MCF 10A (cell line): ENCODE results near the gene DIAPH2. TPM values are rescaled to one million over a fixed set of nuclear protein-coding genes. Genes with fewer than 3 reads are reported as not detected.

Experiments used
- BruUV-seq: library from RNA; stranded (reverse); fragments of 400-500 nt; replicated peaks from 2 replicates; lab custom pipeline; 2021; lab: Mats Ljungman, UMichigan
- CTCF ChIA-PET: fragments of 300-600 bp; sonication (Branson Sonifier 250); formaldehyde crosslinking; extraction: SDS; loops from one replicate; lab custom pipeline; 2021; ENCODE audit warnings: antibody characterized with exemption, inconsistent platforms; lab: Yijun Ruan, JAX
- POLR2A ChIA-PET: fragments of 300-600, 350-650 bp; sonication (Branson Sonifier 250); formaldehyde crosslinking; extraction: SDS; loops from one replicate; lab custom pipeline; 2020; ENCODE audit warnings: antibody characterized with exemption, inconsistent platforms; lab: Yijun Ruan, JAX
- DNase-seq: peaks from one replicate; pipeline ENCODE4 v3.0.0-alpha.2; 2018; ENCODE audit not compliant: unreplicated experiment
- H3K27ac Mint-ChIP-seq: one replicate; pipeline ENCODE4 v1.8.0; 2022; ENCODE audit warnings: mild to moderate bottlenecking, low read depth, mixed read lengths; ENCODE audit not compliant: unreplicated experiment
- H3K27me3 Mint-ChIP-seq: one replicate; pipeline ENCODE4 v1.8.0; 2022; ENCODE audit warnings: mixed read lengths; ENCODE audit not compliant: insufficient read depth, unreplicated experiment
- H3K36me3 Mint-ChIP-seq: one replicate; pipeline ENCODE4 v1.8.0; 2022; ENCODE audit warnings: mild to moderate bottlenecking, moderate library complexity, mixed read lengths; ENCODE audit not compliant: insufficient read depth, unreplicated experiment
- H3K4me1 Mint-ChIP-seq: one replicate; pipeline ENCODE4 v1.8.0; 2022; ENCODE audit warnings: mixed read lengths; ENCODE audit not compliant: insufficient read depth, unreplicated experiment
- H3K4me3 Mint-ChIP-seq: one replicate; pipeline ENCODE4 v1.8.0; 2022; ENCODE audit warnings: mild to moderate bottlenecking, moderate library complexity, mixed read lengths; ENCODE audit not compliant: unreplicated experiment
- H3K9me3 Mint-ChIP-seq: one replicate; pipeline ENCODE4 v1.8.0; 2022; ENCODE audit warnings: mixed read lengths; ENCODE audit not compliant: unreplicated experiment
- intact Hi-C: fragments of 100-400 bp; cut with micrococcal nuclease; formaldehyde crosslinking; loops from 2 replicates; pipeline ENCODE4 v1.14.1; 2022
- total RNA-seq: library from RNA; stranded (reverse); gene quantifications from 2 replicates; pipeline ENCODE4 v1.2.3, GENCODE V29; 2022
- TF ChIP-seq, protein P1 (sequence below): fragments of 200-600 bp; IDR thresholded peaks from one replicate; pipeline ENCODE4 v1.8.0; 2022; ENCODE audit warnings: antibody characterized with exemption, mild to moderate bottlenecking; ENCODE audit not compliant: unreplicated experiment

Gene DIAPH2
- total RNA-seq, 1 experiment from 2014 or later: 17.6 TPM

DNA sequence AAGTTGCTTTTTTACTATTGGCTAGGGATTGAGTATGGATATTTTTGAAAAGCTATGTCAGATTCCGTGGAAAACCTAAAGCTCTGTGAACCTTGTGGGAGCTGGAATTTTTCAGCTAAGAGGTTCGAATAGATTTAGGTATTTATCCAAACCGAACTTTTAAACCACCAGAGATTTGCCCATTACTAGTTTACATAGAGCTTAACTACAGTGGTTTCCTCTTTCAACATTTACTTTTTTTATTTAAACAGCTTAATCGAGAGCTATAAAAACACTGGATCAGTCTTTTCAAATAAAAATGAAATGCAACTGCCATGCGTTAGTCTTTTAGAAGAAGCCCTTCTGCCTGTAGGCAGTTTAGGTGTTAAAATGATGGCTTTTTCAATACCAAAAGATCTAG lies 576.0 kb downstream of the DIAPH2 start:
- Mint-ChIP-seq H3K4me3 (no peak overlapping the region), H3K4me1 (no peaks in the 10 kb centered on the region), H3K36me3 (peaks cover 13% of the 10 kb centered on the region), H3K9me3 (no peaks in the 10 kb centered on the region), H3K27me3 (peaks cover 26% of the 10 kb centered on the region), H3K27ac (no peak overlapping the region)
- BruUV-seq: no TSS peak
- CTCF ChIA-PET: no interaction called here
- TF ChIP-seq, protein P1, sequence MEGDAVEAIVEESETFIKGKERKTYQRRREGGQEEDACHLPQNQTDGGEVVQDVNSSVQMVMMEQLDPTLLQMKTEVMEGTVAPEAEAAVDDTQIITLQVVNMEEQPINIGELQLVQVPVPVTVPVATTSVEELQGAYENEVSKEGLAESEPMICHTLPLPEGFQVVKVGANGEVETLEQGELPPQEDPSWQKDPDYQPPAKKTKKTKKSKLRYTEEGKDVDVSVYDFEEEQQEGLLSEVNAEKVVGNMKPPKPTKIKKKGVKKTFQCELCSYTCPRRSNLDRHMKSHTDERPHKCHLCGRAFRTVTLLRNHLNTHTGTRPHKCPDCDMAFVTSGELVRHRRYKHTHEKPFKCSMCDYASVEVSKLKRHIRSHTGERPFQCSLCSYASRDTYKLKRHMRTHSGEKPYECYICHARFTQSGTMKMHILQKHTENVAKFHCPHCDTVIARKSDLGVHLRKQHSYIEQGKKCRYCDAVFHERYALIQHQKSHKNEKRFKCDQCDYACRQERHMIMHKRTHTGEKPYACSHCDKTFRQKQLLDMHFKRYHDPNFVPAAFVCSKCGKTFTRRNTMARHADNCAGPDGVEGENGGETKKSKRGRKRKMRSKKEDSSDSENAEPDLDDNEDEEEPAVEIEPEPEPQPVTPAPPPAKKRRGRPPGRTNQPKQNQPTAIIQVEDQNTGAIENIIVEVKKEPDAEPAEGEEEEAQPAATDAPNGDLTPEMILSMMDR: no peak
- POLR2A ChIA-PET: no interaction called here
- DNase-seq: no peak
- intact Hi-C loops: no loop called here

DNA sequence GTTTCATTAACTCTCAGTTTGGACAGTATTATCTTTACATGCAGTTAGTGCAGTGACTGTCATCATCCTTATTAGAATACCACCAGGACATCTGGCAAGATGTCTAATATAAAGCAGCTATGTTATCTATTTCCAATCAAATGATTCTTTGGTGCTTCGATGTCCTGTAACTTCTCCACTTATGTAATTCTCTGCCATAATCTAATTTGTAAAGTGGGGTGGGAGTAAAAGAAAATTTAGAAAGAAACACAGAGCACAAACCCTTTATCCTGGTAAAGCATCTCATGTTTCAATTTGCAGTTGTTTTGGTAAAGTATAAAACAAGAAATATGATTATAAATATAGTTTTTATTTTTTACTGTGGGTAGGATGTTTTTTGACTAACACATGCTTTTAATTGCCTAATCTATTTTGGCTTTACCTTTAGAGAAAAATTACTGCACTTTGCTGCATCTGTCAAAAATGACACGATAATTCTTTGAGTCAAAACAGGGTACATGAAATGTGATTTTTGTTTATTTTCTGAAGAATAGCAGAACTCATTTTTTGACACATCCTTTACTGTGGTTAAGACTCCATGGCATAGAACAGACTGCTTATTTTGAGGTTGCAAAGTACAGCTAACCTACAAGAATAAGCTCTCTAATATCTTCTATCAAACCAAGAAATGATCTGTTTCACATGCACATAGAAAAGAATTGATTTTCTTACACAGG lies 581.9 kb downstream of the DIAPH2 start:
- no peak for DNase-seq
- Mint-ChIP-seq H3K36me3 (peaks cover 13% of the 10 kb centered on the region), H3K27ac (no peak overlapping the region), H3K9me3 (no peaks in the 10 kb centered on the region), H3K4me3 (no peak overlapping the region), H3K27me3 (peaks cover 44% of the 10 kb centered on the region), H3K4me1 (no peaks in the 10 kb centered on the region)
- CTCF ChIA-PET: interaction anchor here (0.7 kb wide), 1 partner anchor 1424 kb away, joined by 3 read pairs; no protein-coding TSS in a partner anchor
- intact Hi-C loops: no loop called here
- TF ChIP-seq, protein P1: no peak
- no TSS peak for BruUV-seq
- POLR2A ChIA-PET: interaction anchor here (0.5 kb wide), 1 partner anchor 49 kb away, joined by 3 read pairs; no protein-coding TSS in a partner anchor

DNA sequence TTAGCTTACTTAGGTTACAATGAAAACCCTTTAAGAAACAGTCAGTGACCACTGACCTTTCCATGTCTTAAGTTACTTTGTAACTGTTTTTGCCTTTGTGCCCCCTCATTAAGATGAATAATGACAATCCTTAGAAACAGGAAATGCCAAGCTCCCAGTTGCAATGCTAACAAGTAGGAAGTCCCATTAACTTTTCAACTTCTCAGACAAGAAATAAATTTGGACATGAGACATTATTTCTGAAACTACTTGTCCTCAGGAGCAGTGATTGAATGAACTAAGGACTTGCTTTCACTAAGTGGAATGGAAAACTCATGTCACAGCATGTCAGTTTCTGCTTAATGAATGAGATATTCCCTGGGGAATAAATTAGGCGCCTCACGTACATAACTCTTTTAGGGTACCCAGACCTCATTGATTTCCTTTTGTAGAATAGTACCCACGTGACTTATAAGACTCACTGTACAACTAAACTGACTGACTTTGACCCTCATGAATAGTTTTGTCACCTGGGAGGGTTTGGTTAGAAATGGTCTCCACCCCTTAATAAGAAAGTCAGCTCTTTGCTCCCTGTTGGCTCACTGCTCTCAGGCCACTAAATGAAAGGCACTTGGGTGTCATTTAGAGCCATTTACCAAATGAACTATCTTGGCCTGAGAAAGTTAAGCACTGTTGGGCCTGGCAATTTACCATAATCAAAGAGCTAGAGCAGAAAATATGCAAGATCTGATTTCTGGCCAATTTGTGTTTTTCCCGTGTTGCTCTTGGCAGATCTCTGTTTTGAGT lies 582.9 kb downstream of the DIAPH2 start:
- Mint-ChIP-seq H3K4me3 (no peak overlapping the region), H3K4me1 (no peaks in the 10 kb centered on the region), H3K27me3 (peaks cover 34% of the 10 kb centered on the region), H3K36me3 (peaks cover 6% of the 10 kb centered on the region), H3K27ac (no peak overlapping the region), H3K9me3 (no peaks in the 10 kb centered on the region)
- TF ChIP-seq, protein P1: no peak
- no peak for DNase-seq
- no TSS peak for BruUV-seq
- intact Hi-C loops: no loop called here
- ChIA-PET CTCF (interaction anchor here (0.6 kb wide), 2 partner anchors 85 to 956 kb away, joined by 3 to 4 read pairs; no protein-coding TSS in a partner anchor), POLR2A (interaction anchor here (0.5 kb wide), 1 partner anchor 48 kb away, joined by 3 read pairs; no protein-coding TSS in a partner anchor)

DNA sequence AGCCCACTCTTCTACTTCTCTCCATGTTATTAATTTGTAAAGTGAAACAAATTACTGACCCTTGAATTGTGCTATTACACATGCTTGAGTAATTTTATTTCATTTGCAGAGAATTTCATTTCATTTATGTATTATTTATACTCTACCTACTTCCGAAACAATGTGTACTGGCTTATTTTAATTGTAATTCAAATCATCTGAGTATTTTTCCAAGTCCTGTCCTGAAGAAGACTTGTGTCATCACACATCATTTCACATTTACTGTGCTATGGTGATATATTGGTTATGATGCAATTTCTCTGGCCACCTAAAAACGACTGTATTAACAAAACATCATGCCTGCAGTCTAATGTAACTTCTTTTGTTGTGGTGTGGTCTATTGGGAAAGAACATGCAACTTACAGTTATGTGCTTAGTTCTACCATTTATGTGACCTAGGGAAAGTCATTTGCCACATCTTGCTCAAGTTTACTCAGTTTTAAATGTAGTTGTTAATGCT lies 583.6 kb downstream of the DIAPH2 start:
- no peak overlapping the region for H3K4me3 Mint-ChIP-seq
- ChIA-PET CTCF (interaction anchor here (0.6 kb wide), 1 partner anchor 956 kb away, joined by 3 read pairs; no protein-coding TSS in a partner anchor), POLR2A (no interaction called here)
- no peak for DNase-seq
- peaks cover 29% of the 10 kb centered on the region for H3K27me3 Mint-ChIP-seq
- intact Hi-C loops: no loop called here
- H3K36me3 Mint-ChIP-seq: peaks cover 6% of the 10 kb centered on the region
- no peaks in the 10 kb centered on the region for H3K4me1 Mint-ChIP-seq
- no peak overlapping the region for H3K27ac Mint-ChIP-seq
- H3K9me3 Mint-ChIP-seq: no peaks in the 10 kb centered on the region
- TF ChIP-seq, protein P1: no peak
- no TSS peak for BruUV-seq
